Sigmoid colon (tissue), 4 donors: ENCODE measurements around the gene COPS7B.

Source experiments
- EP300 ChIP-seq, 4 donors: sonication (generic); formaldehyde crosslinking; IDR thresholded peaks; one replicate each; pipeline ENCODE4 v1.6.1; 2017; ENCODE audit warnings: antibody characterized with exemption in 4 of 4
- POLR2A ChIP-seq, 2 donors: fragments of 450-650 bp; IDR thresholded peaks; one replicate each; pipeline ENCODE4 v1.6.1; 2016; ENCODE audit warnings: antibody characterized with exemption in 2 of 2, mild to moderate bottlenecking in 2 of 2, moderate library complexity in 2 of 2
- POLR2AphosphoS5 ChIP-seq, 4 donors: sonication (generic); formaldehyde crosslinking; IDR thresholded peaks; one replicate each; pipeline ENCODE4 v1.6.1; 2017; ENCODE audit warnings: antibody characterized with exemption in 4 of 4
- TF ChIP-seq, protein P1 (sequence below), 4 experiments: fragments of 450-650 bp in 3 of 4; fragments of 200-600 bp in 1 of 4; IDR thresholded peaks; one replicate each; pipeline ENCODE4 v1.5.1; 2016 to 2019; ENCODE audit warnings: antibody characterized with exemption in 4 of 4, mild to moderate bottlenecking in 3 of 4, moderate library complexity in 2 of 4

DNA sequence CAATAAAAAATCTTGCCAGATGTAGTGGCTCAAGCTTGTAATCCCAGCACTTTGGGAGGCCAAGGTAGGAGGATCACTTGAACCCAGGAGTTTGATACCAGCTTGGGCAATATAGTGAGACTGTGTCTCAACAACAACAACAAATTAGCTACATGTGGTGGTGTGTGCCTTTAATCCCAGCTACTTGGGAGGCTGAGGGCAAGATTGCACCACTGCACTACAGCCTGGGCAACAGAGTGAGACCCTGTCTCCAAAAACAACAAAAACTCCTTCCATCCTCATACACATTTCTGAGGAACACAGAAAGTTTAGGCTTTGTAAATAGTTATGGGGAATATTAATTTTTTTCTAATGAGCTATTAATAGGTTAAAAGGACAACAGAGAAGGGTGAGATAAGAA, 22.1 kb upstream of the COPS7B start:
- TF ChIP-seq, protein P1, sequence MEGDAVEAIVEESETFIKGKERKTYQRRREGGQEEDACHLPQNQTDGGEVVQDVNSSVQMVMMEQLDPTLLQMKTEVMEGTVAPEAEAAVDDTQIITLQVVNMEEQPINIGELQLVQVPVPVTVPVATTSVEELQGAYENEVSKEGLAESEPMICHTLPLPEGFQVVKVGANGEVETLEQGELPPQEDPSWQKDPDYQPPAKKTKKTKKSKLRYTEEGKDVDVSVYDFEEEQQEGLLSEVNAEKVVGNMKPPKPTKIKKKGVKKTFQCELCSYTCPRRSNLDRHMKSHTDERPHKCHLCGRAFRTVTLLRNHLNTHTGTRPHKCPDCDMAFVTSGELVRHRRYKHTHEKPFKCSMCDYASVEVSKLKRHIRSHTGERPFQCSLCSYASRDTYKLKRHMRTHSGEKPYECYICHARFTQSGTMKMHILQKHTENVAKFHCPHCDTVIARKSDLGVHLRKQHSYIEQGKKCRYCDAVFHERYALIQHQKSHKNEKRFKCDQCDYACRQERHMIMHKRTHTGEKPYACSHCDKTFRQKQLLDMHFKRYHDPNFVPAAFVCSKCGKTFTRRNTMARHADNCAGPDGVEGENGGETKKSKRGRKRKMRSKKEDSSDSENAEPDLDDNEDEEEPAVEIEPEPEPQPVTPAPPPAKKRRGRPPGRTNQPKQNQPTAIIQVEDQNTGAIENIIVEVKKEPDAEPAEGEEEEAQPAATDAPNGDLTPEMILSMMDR (IDR thresholded peaks at IDR 0.05): no peak
- TF ChIP-seq POLR2AphosphoS5 (IDR thresholded peaks at IDR 0.05) (no peak), EP300 (IDR thresholded peaks at IDR 0.05) (no peak), POLR2A (IDR thresholded peaks at IDR 0.05) (no peak)
